EL (cell line): ENCODE measurements around the gene APH1A.
A peak's percentile ranks its signal among the peaks of the same experiment; 100 is the strongest.
"Not testable (repeated sequence)": the region's sequence is repeated elsewhere in the genome, so short reads cannot be mapped to it uniquely, and the experiment has no call there.

Experiments
- DNase-seq: peaks from one replicate; pipeline ENCODE4 v3.0.0-alpha.2; 2016

APH1A gene

DNA sequence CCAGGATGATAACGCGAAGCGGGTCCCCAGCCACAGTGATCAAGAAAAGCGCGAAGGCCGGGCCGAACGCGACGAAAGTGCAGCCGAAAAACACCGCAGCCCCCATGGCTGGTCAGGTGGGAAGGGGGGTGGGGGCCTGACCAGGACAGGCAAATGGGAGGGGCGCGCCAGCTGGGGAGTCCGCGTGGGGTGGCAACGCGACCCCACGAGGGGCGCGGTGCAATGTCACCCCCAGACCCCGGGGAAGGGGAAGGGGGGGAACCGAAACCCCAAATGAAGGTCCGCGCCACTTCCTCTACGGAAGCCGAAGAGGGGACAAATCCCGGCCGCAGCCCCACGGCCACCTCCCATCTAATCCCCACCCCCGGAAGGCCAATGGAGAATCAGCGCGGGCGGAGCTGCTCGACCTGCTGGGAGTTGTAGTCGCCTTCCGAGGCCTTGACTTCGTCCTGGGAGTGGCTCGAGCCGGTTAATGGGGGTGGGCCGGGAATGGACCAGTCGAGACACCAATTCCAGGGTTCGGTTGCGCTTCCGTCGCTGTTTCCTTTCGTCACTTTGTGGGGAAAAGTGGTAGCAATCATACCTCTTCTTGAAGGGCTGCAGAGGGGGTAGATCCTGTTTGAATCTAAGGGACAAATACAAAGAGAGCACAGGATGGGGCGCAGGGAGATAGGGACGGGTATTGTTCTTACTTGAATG, at the start of gene APH1A:
APH1A (minus strand) TSS at position 312 of the 699 bp plus-strand sequence; CDS start at position 106, 206 bp downstream.
- DNase-seq, result peak; percentile 97

DNA sequence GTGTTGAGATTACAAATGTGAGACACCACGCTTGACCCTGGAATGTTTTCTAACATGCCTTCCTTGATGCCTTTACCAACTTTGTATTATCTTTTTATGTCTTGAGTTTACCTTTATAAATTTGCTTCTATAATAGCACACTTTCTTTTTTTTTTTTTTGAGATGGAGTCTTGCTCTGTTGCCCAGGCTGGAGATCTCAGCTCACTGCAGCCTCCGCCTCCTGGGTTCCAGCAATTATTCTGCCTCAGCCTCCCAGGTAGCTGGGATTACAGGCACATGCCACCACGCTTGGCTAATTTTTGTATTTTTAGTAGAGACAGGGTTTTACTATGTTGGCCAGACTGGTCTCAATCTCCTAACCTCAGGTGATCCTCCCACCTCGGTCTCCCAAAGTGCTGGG, 45.9 kb upstream of the APH1A start:
- DNase-seq, result not testable (repeated sequence)

- DNase-seq, result no peak
Observed at GRCh38 chr1:150311762-150312161, 42.9 kb upstream of the APH1A start.

DNA sequence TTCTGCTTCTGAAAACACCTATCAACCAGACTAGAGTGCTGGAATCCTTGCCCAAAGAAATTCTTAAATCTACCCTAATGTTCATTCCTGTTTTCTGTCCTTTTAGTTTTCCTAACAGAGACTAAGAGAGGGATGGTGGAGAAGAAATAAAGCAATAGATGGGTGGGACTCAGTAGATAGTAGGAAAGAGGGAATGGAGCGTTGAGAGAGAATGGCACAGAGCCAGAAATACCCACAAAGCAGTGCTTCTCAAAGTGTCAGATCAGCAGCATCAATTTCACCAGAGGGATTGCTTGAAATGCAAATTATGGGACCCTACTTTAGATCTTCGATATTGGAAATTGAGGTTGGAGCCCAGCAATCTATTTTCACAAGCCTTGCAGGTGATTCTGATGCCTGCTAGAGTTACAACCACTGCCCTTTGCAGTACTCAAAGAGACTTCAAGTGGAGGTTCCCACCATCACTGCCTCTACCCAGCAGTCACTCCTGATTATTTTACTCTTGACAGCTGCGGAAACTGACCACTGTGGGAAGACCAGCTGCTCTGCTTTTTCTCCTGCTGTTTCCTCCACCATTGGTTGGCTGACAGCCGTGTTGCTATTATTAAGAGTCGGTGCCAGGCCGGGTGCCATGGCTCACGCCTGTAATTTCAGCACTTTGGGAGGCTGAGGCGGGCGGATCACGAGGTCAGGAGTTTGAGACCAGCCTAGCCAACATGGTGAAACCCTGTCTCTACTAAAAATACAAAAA, 41.1 kb upstream of the APH1A start:
- DNase-seq, result no peak

GRCh38 chr1:150308585-150308984, 39.8 kb upstream of the APH1A start:
- not testable (repeated sequence) for DNase-seq

DNA sequence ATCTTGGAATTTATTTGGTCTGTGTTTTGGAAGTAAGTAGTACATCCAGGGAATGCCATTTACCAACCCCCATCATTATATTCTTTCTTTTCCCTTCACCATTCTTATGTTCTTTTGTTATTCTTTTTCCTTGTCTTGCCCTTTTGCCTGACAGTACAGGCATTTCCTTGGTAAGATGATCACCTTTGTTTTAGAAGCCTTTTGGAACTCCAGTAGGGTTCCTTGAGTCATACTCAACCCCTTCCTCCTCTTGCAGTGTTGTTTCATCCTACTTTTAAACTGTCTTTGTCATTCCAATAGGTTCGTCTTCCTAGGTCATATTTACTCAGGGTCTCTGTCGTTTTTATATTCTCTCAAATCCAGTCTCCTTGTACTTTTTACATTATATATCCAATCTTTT, 34.1 kb upstream of the APH1A start:
- no peak for DNase-seq

- DNase-seq, result no peak
Observed at GRCh38 chr1:150302338-150302737, 33.5 kb upstream of the APH1A start.

GRCh38 chr1:150299716-150300115, 30.9 kb upstream of the APH1A start:
- DNase-seq, result no peak

- DNase-seq, result no peak
Observed at GRCh38 chr1:150295476-150295875, 26.7 kb upstream of the APH1A start.

GRCh38 chr1:150293433-150294253, 24.8 kb upstream of the APH1A start, which contains the start of gene MRPS21:
Gene MRPS21 (plus strand): TSS chr1:150293861. CDS start chr1:150294367, 506 bp downstream.
- peak; percentile 90 for DNase-seq

DNA sequence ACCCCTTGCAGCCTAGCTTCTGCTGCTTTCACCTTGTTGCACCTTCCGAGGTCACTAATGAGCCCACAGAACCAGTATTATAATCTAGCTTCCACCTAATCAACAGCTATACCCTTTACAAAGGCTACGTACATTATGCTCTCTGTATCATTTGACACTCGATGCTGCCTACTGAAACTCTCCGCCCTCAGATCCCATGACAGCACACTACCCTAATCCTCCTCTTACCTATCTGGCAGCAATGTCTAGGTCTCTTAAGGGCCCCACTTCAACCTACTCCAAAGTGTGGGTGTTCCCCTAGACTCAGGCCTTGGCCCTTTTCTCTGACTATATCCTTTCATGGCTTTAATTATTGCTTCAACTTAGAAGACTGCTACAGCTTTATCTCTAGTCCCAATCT, 20.0 kb upstream of the APH1A start:
- no peak for DNase-seq

DNA sequence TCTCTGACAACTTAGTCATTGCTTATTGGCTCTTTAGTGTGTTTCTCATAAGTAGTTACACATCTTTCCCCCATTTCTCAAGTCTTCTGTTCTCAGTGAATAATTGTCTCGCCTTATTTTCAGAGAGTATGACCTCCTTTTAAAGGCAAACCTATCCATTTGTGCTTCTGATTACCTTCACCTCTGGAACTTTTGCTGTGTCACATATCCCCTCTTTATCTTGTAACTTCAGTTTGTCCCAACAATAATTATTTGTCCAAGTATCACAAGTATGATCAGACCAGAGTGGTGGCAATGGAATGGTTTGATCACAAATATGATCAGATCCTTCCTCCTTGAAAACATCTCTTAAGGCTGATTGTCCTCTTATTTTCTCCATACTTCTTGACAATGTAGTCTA, 19.6 kb upstream of the APH1A start:
- DNase-seq, result no peak

DNA sequence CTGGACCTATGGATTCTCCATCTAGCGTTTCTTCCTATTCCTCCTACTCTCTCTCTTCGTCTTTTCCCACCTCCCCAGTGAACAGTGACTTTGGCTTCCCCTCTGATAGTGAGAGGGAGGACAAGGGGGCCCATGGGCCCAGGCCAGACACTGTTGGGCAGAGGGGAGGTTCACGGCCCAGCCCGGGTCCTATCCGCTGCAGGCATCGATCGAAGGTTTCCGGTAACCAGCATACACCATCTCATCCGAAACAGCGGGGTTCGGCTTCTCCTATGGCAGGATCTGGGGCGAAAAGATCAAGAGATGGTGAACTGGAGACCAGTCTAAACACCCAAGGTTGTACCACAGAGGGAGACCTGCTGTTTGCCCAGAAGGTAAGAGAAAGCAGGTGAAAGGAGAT, 14.4 kb upstream of the APH1A start:
- DNase-seq, result no peak

DNA sequence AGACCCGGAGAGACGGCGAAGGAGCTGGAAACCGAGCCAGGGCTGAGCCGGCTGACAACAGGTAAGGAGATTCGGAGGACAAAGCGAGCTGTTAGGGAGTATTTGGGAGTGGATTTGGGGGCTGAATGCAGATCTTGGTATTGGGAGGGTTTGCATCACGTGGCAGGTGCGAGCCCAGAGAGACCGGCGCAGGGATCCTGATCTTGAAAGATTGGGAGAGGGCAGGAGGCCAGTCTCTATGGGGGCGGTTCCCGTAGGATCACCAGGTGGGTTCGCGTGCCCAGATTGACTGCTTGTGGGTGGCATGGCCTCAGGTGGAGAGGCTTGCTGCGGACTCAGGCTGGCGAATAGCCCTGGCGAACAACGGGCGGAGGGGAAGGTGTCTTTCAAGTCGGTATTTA, 13.7 kb upstream of the APH1A start:
- no peak for DNase-seq

GRCh38 chr1:150281758-150282557, 13.1 kb upstream of the APH1A start, which contains the start of gene CIART:
Gene CIART (plus strand): TSS chr1:150282554. CDS start chr1:150283268, 714 bp downstream.
- DNase-seq, result peak; percentile 99

GRCh38 chr1:150281221-150281757, 12.5 kb upstream of the APH1A start:
- peak; percentile 75 for DNase-seq

DNA sequence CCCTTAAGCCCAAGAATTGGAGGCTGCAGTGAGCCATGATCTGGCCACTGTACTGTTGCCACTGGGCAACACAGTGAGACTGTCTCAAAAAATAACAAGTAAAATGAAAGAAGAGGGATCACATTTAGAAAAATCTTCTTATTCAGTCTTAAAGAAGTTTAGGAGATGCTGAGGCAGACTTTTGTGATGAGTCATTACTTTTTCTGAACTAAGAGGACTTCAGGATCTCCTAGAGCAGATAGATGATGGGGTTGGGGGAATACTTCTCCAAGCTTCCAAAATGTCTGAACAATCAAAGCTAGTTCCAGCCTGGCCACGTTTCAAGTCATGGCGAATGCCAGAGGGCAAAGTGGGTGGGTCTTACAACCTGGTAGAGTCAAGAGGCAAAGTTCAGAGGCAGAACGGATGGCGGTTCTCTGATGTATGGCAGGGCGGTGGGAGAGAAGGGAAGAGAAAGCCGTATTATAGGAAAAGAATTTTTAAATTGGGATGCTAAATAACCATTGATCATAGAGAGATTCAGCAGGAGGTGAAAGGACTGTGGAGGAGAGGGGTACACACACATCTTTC, 11.4 kb upstream of the APH1A start:
- DNase-seq, result no peak

DNA sequence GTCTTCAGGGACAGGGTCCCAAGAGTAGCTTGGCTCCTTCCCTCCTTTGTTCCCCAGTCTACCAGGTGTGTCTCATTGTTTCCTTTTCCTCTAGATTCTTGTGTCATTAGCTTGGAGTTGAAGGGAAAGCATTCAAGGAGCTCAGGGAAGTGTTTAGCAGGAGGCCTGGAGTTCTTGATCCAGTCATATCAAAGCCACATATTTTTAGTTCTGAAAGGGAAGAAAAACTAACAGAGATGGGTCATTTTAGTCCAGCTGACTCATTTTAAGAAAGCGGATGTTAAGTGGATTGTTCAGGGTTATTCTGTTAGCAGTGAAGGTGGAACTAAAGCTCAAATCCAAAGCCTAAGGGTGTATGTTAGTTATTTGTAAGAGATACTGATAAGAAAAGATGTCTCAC, 4.5 kb upstream of the APH1A start:
- no peak for DNase-seq

GRCh38 chr1:150271291-150271959, 2.6 kb upstream of the APH1A start:
- DNase-seq, result no peak

DNA sequence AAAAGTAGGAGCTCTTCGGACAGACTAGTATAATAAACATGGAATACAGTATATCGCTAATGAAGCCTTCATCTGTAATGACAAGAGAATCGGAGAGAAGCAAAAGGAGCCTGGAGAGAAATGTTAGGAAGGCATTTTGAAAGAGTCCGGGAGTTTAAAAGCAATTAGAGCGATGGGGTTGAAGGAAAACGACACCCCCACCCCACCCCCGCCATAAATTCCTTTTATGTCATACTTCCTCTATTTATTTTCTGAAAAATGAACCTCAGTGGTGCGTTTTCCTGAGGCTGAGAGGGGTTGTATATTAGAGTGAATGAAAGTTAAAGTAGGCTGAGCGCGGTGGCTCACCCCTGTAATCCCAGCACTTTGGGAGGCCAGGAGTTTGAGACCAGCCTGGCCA, 635 bp upstream of the APH1A start:
- no peak for DNase-seq

DNA sequence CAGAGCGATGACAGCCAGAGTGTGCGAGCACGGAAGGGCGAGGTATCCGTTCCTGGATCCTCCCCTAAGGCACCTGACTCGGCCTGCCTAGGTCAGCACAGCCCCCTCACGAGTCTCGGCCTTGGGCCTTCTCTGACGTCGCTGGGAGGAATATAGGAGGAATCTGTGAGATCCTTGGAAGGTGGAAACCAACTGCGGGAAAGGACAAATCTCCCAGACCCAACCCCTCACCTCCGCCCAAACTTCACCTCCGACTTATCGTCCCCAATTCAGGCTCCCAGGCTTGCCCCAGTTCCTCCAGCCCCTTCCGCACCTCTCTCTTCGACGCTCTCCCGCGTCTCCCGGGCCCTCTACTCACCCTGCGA, 494 bp downstream of the APH1A start:
- DNase-seq, result peak; percentile 25
